HG02571 (cell line): ENCODE data around the gene FAM241A.
"Not testable (repeated sequence)": the region's sequence is repeated elsewhere in the genome, so short reads cannot be mapped to it uniquely, and the experiment has no call there.

Experiments
- ATAC-seq: cut with Tn5 transposase; IDR thresholded peaks from one replicate; pipeline ENCODE4 v1.9.1; 2021; ENCODE audit warnings: mild to moderate bottlenecking, moderate library complexity; ENCODE audit not compliant: unreplicated experiment

Gene FAM241A

DNA sequence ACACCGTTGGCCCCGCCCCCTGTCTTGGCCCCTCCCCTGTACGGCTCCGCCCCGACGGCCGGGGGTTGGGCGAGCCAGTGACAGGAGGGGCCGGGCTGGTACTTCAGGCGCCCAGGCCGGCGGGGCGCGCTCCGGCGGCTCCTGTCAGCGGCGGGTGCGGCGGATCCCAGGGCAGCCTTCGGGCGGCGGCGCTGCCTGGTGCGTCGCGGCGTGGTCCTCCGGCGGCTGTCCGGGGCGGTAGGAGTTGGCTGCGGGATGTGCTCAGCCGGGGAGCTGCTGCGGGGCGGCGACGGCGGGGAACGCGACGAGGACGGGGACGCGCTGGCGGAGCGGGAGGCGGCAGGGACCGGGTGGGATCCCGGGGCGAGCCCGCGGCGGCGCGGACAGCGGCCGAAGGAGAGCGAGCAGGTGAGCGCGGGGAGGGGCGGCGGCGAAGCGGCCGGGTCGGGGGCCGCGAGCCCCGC lies at the start of gene FAM241A:
TSS of gene FAM241A (plus strand) at position 129 of the 464 bp plus-strand sequence. CDS start at position 256, 127 bp downstream.
- ATAC-seq, result peak; percentile 87

- no peak for ATAC-seq
These were observed 46.3 kb upstream of the FAM241A start for GRCh38 chr4:112098841-112099530.

DNA sequence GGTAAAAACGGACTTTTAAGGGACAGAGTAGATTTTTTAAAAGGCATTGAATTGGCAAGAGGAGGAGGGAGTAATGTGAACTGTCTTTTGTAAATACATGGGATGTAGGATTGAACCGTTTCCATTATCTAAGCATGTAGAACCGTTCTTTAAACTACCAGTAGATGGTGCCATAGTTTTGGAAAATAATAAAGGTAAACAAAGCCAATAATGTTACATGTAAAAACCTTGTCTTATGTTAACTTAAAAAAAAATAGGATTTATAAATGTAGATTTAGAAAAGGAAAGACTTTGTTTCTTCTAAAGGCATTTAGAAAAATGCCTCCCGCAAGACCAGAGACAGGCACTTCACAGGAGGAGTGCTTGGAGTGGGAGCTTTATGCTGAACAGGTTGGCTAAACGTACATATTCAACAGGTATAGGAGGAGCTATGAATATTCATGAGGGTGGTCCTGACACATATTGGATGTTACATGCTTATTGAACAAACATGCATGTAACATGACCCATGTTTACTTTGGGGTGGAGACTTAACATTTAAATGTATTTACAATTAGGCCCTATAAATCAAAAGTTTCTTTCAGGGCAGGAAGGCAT lies 45.5 kb upstream of the FAM241A start:
- peak; percentile 75 for ATAC-seq

- no peak for ATAC-seq
These were observed 42.3 kb upstream of the FAM241A start for GRCh38 chr4:112102875-112103370.

DNA sequence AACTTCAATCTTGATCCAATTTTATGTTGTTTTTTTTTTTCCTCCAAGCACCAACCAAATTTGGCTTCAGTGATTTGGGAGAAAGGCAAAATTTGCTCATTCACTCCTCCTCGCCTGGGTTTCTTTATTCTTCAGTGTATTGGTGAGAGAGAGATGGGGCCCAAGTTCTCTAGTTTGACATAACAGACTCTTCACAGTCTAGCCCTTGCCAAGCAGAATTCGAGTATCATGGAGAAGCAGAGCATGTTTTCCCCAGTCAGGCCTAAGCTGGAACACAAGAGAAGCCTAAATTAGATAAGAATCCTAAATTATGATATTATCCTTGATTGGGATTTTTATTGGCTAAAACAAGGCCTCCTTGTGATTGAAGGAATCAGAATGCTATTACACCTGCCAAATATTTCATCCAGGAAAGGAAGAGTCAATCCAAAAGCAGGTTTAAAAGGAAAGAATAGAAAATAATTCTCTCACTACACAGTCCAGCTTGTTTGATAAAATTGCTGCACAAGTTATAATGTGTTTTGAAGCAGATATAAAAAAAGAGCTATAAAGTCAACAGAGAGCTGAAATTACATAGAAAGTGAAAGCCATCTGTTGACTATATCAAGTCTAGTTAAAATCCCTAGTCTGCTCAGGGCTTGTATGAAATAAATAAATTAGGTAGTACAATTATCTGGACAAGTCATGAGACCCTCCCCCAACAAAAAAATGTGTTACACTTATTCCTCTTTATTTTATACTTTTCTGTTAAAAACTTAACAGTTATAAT lies 39.9 kb upstream of the FAM241A start:
- no peak for ATAC-seq

- ATAC-seq, result peak; percentile 67
These were observed 35.7 kb upstream of the FAM241A start for GRCh38 chr4:112109360-112110058.

DNA sequence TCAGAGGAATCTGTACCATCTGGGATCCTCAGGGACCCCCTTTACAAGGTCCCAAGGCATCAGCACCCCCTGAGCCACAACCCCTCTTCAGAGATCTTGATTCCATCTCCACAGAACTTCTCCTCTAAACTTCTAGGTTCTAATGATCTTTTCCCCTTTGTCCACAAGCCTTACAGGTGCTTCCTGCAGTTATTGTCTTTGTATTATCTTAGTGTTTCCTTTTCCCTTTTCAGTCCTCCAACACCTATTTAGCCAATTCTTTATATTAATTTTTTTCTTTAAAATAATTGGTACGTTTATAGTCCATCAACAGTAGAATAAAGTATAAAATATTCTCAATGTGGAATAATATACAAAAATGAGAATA lies 35.2 kb upstream of the FAM241A start:
- peak; percentile 12 for ATAC-seq

DNA sequence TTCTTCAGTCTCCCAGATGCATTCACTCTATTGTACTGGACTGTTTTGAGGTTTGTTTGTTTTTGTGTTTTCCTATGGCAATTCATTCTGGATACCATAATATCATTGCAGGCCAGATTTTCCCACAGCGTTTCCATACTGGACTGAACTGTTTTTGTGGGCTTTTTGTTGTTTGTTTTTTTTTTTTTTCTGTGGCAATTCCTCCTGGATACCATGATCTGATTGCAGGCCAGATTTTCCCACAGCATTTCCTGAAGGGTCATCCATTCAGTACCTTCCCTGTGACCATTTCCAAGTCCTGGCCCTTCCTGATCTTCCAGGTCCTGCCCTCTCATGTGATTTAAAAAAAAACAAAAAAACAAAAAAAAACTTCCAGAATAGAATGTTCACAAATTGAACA lies 33.9 kb upstream of the FAM241A start:
- no peak for ATAC-seq

DNA sequence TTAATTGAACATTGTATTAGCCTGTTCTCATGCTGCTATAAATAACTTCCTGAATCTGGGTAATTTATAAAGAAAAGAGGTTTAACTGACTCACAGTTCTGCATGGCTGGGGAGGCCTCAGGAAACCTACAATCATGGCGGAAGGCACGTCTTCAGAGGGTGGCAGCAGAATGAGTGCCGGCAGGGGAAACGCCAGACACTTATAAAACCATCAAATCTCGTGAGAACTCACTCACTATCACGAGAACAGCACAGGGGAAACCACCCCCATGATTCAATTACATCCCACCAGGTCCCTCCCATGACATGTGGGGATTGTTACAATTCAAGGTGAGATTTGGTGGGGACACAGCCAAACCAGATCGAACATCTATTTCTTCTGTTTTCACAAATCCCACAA lies 33.2 kb upstream of the FAM241A start:
- ATAC-seq, result not testable (repeated sequence)

- ATAC-seq, result no peak
These were observed 32.6 kb upstream of the FAM241A start for GRCh38 chr4:112112590-112113170.

- no peak for ATAC-seq
These were observed 31.4 kb upstream of the FAM241A start for GRCh38 chr4:112113864-112114263.

DNA sequence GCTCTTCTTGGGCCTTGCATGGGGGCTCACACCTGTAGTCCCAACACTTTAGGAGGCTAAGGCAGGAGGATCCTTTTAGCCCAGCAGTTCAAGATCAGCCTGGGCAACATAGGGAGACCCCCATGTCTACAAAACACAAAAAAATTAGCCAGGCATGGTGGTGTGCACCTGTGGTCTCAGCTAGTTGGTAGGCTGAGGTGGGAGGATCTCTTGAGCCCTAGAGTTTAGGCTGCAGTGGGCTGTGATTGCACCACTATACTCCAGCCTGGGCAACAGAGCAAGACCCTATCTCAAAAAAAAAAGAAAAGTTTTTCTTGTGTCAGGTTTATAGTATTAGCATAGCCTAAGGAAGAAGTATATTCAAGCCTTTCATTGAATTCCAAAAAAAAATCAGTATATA lies 30.8 kb upstream of the FAM241A start:
- ATAC-seq, result no peak

DNA sequence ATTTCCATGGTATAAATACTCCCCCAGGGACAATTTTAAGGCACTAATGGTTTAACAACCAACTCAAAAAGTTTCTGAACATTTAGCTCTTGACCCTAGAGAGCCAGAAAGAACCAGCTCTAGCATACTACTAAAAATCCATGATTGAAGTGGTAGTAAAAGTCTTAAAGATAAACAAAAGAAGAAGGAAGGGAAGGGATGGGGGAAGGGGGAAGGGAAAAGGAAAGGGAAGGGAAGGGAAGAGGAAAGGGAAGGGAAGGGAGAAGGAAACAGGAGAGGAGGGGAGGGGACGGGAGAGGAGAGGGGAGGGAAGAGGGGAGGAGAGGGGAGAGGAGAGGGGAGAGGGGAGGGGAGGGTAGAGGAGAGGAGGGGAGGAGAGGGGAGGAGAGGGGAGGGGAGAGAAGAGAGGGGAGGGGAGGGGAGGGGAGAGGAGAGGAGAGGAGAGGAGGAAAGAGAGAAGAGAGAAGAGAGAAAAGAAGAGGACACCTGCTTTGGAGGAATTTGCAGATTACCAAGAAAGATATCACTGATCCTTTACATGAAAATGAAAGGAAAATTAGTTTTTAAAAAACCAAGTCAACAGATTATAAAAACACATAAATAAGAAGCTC lies 26.4 kb upstream of the FAM241A start:
- ATAC-seq, result no peak

DNA sequence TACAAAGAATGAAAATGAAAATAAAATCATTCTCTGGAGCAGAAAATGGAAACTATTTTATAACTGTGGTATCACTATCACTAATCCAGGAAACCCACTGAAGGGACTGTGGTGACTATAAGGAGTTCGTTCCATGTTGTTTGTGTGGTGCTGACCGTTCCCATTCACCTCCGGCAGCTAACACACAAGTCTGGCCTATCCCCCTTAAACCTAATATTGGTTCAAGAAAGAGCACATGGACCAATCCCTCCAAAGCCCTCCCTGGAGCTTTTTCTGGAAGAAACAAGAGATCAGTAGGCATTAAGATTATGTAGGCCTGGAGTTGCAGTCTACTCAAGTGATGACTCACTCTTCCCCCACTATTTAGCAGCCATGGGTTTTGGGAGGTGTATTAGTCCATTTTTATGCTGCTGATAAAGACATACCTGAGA lies 25.9 kb upstream of the FAM241A start:
- ATAC-seq, result peak; percentile 61

GRCh38 chr4:112120021-112120420 lies 25.2 kb upstream of the FAM241A start:
- ATAC-seq, result no peak

DNA sequence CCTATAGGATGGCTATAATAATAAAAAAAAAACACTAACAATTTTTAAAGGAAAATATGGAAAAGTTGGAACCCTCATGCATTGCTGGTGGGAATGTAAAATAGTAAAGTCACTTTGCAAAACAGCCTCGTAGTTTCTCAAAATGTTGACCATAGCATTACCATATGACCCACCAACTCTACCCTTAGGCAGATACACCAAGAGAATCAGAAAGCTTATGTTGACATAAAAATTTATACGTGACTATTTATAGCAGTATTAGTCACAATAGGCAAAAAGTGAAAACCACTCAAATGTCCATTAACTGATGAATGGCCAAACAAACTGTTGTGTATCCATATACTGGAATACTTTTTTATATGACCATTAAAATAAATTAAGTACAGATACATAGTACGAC lies 19.8 kb upstream of the FAM241A start:
- no peak for ATAC-seq

GRCh38 chr4:112127048-112127637 lies 18.1 kb upstream of the FAM241A start:
- ATAC-seq, result no peak

DNA sequence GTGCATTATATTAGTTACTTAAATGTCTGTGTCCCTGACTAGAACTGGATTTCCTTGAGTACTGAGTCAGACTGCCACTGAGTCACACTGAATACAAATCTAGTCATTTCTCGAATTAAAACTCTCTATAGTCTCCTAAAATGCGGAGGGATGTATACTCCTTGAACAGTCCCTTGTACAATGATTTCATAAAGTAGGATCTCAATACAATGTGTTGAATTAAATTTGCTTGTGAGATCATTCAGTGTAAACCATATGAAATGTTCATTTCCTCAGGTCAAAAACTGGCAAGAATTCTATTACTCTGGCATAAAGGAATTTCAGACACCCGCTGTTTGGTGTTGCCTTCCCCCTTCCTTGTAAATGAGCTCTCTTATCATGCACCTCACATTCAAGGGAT lies 17.5 kb upstream of the FAM241A start:
- ATAC-seq, result no peak

DNA sequence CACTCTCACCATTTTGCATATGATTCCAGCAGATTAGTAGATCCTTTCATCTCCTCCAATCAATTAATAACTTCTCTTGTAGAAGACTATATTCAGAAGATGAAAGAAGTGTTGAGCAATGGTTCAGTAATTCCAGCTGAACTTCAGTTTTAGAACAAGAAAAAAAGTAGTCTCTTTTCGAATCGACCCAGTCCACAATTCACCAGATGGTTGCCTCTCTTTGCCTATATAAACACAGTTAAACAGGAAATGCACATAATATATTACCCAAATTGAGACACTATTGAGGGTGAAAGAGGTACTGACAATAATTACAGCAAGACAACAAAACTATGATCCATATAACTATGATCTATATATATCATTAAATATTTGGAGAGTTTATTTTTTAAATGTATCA lies 16.8 kb upstream of the FAM241A start:
- ATAC-seq, result no peak

DNA sequence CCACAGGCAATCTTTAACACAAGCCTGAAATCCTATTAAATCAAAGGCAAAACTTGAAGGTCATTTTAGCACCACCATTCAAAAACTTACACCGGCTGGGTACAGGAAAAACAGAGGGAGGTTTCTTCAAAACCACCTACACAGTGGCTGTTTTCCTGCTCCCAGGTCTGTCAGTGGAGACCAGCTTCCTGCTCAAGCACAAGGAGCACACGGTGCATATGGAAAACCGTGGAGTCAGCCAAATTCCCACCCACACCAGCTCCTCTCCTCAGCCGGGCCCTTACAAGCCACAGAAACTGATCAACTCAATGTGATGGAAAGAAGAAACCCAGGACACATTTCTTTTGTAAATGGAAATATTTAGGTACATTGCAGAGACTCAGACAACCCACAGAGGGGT lies 14.3 kb upstream of the FAM241A start:
- no peak for ATAC-seq
